Testis (tissue), 2 donors: Measurements from ENCODE around the gene RAB35.

Experiments used
- POLR2A ChIP-seq: fragments of 450-650 bp; IDR thresholded peaks from one replicate; pipeline ENCODE4 v1.6.1; 2017; ENCODE audit warnings: antibody characterized with exemption, mild to moderate bottlenecking, moderate library complexity
- TF ChIP-seq, protein P1 (sequence below), 3 experiments: fragments of 450-650 bp in 2 of 3; fragments of 200-600 bp in 1 of 3; sonication (generic) in 1 of 3; IDR thresholded peaks; one replicate each; pipeline ENCODE4 v1.5.1; 2016 to 2019; ENCODE audit warnings: antibody characterized with exemption in 3 of 3, mild to moderate bottlenecking in 2 of 3, moderate library complexity in 1 of 3

DNA sequence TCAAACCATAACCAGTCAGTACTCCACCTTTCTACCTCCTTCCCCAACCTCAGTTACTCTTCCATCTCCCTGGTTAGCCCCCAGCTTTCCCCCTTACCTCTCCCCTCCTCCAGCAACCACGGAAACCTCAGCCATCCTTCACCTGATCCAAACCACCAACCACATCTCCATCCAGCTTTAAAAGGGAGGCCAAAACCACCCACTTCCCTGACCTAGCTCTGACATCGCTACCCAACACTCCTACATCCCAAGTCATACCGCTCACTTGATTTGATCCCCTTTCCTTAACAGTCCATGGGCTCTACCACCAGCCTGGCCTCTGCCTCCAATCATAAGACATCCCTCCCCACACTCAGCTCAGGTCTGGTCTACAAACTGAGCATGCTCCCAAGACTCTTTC, 1.5 kb downstream of the RAB35 start:
- TF ChIP-seq, protein P1, sequence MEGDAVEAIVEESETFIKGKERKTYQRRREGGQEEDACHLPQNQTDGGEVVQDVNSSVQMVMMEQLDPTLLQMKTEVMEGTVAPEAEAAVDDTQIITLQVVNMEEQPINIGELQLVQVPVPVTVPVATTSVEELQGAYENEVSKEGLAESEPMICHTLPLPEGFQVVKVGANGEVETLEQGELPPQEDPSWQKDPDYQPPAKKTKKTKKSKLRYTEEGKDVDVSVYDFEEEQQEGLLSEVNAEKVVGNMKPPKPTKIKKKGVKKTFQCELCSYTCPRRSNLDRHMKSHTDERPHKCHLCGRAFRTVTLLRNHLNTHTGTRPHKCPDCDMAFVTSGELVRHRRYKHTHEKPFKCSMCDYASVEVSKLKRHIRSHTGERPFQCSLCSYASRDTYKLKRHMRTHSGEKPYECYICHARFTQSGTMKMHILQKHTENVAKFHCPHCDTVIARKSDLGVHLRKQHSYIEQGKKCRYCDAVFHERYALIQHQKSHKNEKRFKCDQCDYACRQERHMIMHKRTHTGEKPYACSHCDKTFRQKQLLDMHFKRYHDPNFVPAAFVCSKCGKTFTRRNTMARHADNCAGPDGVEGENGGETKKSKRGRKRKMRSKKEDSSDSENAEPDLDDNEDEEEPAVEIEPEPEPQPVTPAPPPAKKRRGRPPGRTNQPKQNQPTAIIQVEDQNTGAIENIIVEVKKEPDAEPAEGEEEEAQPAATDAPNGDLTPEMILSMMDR (IDR thresholded peaks at IDR 0.05), result no peak
- TF ChIP-seq POLR2A, result no peak
